ENCODE measurements around the gene IGIP. TPM values are rescaled to one million over a fixed set of nuclear protein-coding genes. Genes with fewer than 3 reads are reported as not detected.

IGIP gene
- total RNA-seq, 4 donors from 2014 or later: 2.9 to 12.4 (median 6.5) TPM

- Histone ChIP-seq H3K27ac (no peak overlapping the region), H3K36me3 (no peaks in the 10 kb centered on the region), H3K9me3 (no peaks in the 10 kb centered on the region), H3K4me1 (peaks cover 0 to 12% (median 0%) of the 10 kb centered on the region in 3 donors), H3K27me3 (no peaks in the 10 kb centered on the region), H3K4me3 (no peak overlapping the region)
- TF ChIP-seq, protein P1, sequence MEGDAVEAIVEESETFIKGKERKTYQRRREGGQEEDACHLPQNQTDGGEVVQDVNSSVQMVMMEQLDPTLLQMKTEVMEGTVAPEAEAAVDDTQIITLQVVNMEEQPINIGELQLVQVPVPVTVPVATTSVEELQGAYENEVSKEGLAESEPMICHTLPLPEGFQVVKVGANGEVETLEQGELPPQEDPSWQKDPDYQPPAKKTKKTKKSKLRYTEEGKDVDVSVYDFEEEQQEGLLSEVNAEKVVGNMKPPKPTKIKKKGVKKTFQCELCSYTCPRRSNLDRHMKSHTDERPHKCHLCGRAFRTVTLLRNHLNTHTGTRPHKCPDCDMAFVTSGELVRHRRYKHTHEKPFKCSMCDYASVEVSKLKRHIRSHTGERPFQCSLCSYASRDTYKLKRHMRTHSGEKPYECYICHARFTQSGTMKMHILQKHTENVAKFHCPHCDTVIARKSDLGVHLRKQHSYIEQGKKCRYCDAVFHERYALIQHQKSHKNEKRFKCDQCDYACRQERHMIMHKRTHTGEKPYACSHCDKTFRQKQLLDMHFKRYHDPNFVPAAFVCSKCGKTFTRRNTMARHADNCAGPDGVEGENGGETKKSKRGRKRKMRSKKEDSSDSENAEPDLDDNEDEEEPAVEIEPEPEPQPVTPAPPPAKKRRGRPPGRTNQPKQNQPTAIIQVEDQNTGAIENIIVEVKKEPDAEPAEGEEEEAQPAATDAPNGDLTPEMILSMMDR (IDR thresholded peaks at IDR 0.05): no peak
- TF ChIP-seq POLR2A (IDR thresholded peaks at IDR 0.05): no peak
- 97 to 100% methylated on average over 2 of the region's 2 CpGs for WGBS, 2 donors
- DNase-seq: no peak
- intact Hi-C loops (cut with DNase I): no loop called here
Observed at GRCh38 chr5:140168371-140168770, 42.6 kb downstream of the IGIP start.

- H3K27me3 ChIP-seq: no peaks in the 10 kb centered on the region
- H3K36me3 ChIP-seq: no peaks in the 10 kb centered on the region
- no peak for DNase-seq
- H3K9me3 ChIP-seq: no peaks in the 10 kb centered on the region
- intact Hi-C loops (cut with DNase I): no loop called here
- H3K4me1 ChIP-seq: peaks cover 0 to 14% (median under 1%) of the 10 kb centered on the region in 3 donors
- TF ChIP-seq, protein P1 (IDR thresholded peaks at IDR 0.05): no peak
- TF ChIP-seq POLR2A (IDR thresholded peaks at IDR 0.05): no peak
- no peak overlapping the region for H3K27ac ChIP-seq
- 78 to 100% methylated on average over 1 of the region's 1 CpG for WGBS, 2 donors
- no peak overlapping the region for H3K4me3 ChIP-seq
Observed at GRCh38 chr5:140169410-140169809, 43.7 kb downstream of the IGIP start.

- Histone ChIP-seq H3K27ac (no peak overlapping the region), H3K27me3 (no peaks in the 10 kb centered on the region), H3K9me3 (no peaks in the 10 kb centered on the region), H3K36me3 (no peaks in the 10 kb centered on the region), H3K4me1 (peaks cover 0 to 24% (median 10%) of the 10 kb centered on the region in 3 donors), H3K4me3 (no peak overlapping the region)
- 73 to 75% methylated on average over 2 of the region's 2 CpGs for WGBS, 2 donors
- no peak for DNase-seq
- TF ChIP-seq, protein P1 (IDR thresholded peaks at IDR 0.05): no peak
- no peak for TF ChIP-seq POLR2A (IDR thresholded peaks at IDR 0.05)
- intact Hi-C loops (cut with DNase I): no loop called here
Observed at GRCh38 chr5:140172483-140172882, 46.7 kb downstream of the IGIP start.

- no peak for TF ChIP-seq POLR2A (IDR thresholded peaks at IDR 0.05)
- TF ChIP-seq, protein P1 (IDR thresholded peaks at IDR 0.05): no peak
- H3K27ac ChIP-seq: peak overlapping the region in 2 of 4 donors; percentile 91 to 93
- H3K9me3 ChIP-seq: no peaks in the 10 kb centered on the region
- intact Hi-C loops (cut with DNase I): no loop called here
- 86 to 89% methylated on average over 2 of the region's 2 CpGs for WGBS, 2 donors
- H3K4me3 ChIP-seq: no peak overlapping the region
- no peaks in the 10 kb centered on the region for H3K36me3 ChIP-seq
- peaks cover 0 to 35% (median 10%) of the 10 kb centered on the region in 3 donors for H3K4me1 ChIP-seq
- DNase-seq: no peak
- no peaks in the 10 kb centered on the region for H3K27me3 ChIP-seq
Observed at GRCh38 chr5:140174014-140174413, 48.3 kb downstream of the IGIP start.

- Histone ChIP-seq H3K4me3 (peak within 1 kb of the TSS; percentile 59 to 90 (median 78)), H3K27ac (peak within 1 kb of the TSS; percentile 91 to 98 (median 93)), H3K27me3 (no peaks in the 10 kb centered on the region), H3K9me3 (no peaks in the 10 kb centered on the region), H3K4me1 (peaks cover 0 to 37% (median 10%) of the 10 kb centered on the region in 3 donors), H3K36me3 (no peaks in the 10 kb centered on the region)
- intact Hi-C loops (cut with DNase I): no loop called here
- peak in 3 of 4 donors; percentile 58 to 91 (median 87) for TF ChIP-seq POLR2A (IDR thresholded peaks at IDR 0.05)
- TF ChIP-seq, protein P1 (IDR thresholded peaks at IDR 0.05): peak in 1 of 6 experiments; percentile 23
- peak; percentile 82 for DNase-seq
- WGBS, 2 donors: 9 to 64% methylated on average over 2 to 18 of the region's 61 CpGs
Observed at GRCh38 chr5:140174465-140175366, 49.0 kb downstream of the IGIP start, which contains the start of gene CYSTM1. TSS of gene CYSTM1 (plus strand) at chr5:140175188. CDS start at chr5:140194466, 19,278 bp downstream.

Data from esophagus squamous epithelium (tissue), 5 donors.